KBM-7 (cell line): ENCODE results near the gene FGG.
A peak's percentile ranks its signal among the peaks of the same experiment; 100 is the strongest.

Source experiments
- DNase-seq: peaks from one replicate; pipeline ENCODE4 v3.0.0-alpha.2; 2015
- in situ Hi-C: fragments of 300-500 bp; cut with MboI; formaldehyde crosslinking; loops from 2 replicates; pipeline ENCODE4 v1.14.3; 2020; ENCODE audit warnings: low sequenced_read_pairs, low pct_unique_long_range_greater_than_20kb, mixed read lengths

The FGG gene

GRCh38 chr4:154612472-154613414 is at the start of gene FGG:
FGG (minus strand) TSS chr4:154612656; CDS start chr4:154612609, 47 bp downstream.
- DNase-seq: no peak
- in situ Hi-C loops: loop anchor here (25.0 kb wide), 1 partner anchor 275 kb away; no protein-coding TSS in a partner anchor

GRCh38 chr4:154660052-154660451 is 47.6 kb upstream of the FGG start:
- DNase-seq: no peak
- in situ Hi-C loops: no loop called here

- no peak for DNase-seq
- in situ Hi-C loops: no loop called here
These were observed 46.4 kb upstream of the FGG start for GRCh38 chr4:154658680-154659405.

- in situ Hi-C loops: no loop called here
- no peak for DNase-seq
These were observed 31.0 kb upstream of the FGG start for GRCh38 chr4:154643493-154643892.

DNA sequence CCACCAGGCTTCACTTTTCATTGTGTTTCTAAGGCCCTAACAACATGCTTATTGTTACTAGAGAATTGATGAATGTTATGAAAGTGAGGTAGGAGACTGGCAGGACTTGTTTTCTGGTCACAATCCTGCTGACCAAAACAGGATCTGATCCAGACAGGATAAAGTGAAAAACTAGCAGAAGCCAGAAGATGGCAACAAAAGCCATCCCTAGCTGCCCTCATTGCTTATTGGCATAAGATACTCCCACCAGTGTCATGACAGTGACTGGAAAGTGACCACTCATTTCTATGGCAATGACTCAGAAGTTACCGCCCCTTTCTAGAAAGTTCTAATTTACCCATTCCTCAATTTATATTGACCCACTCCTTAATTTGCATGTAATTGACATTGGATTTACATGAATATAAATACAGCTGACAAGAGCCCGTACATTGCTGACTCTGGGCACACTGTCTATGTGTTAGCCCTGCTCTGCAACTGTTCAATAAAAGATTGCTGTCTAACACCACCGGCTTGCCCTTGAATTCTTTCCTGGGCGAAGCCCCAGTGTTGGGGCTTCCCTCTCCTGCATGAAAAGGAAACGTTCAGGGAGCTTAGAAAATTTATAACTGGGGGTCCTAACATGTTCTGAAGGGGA is 30.0 kb upstream of the FGG start:
- in situ Hi-C loops: no loop called here
- DNase-seq: no peak

- in situ Hi-C loops: no loop called here
- no peak for DNase-seq
These were observed 28.5 kb upstream of the FGG start for GRCh38 chr4:154640999-154641398.

DNA sequence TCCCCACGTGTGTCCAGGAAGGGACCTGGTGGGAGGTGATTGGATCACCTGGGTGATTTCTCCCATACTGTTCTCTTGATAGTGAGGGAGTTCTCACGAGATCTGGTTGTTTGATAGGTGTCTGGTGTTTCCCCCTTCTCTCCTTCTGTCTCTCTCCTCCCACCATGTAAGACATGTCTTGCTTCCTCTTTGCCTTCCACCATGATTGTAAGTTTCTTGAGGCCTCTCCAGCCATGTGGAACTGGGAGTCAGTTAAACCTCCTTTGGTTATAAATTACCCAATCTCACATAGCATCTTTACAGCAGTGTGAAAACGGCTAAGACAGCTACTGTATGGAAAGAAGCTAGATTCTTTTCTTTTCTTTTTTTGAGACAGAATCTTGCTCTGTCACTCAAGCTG is 21.6 kb upstream of the FGG start:
- peak; percentile 14 for DNase-seq
- in situ Hi-C loops: no loop called here

- DNase-seq: no peak
- in situ Hi-C loops: no loop called here
These were observed 19.4 kb upstream of the FGG start for GRCh38 chr4:154631828-154632227.

DNA sequence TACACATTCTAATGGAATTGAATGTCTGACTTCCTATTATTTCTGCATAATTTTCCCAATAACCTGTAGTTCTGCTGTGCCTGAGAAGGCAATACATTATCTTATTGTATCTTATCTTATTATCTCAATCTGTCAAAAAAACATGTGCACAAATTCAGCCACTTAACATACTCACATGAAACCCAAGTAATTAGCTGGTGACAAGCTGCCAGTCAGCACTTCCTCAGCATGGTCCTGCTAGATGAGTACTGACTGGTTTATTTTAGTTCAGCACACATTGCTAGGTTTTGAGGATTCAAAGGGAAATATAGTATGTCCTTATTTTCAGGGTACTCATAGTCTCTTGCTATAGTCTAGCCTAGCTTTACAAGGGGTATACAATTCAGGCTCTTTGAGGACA is 17.9 kb upstream of the FGG start:
- in situ Hi-C loops: no loop called here
- no peak for DNase-seq

GRCh38 chr4:154626793-154627484 is 14.5 kb upstream of the FGG start:
- in situ Hi-C loops: no loop called here
- DNase-seq: peak; percentile 53

GRCh38 chr4:154625971-154626370 is 13.5 kb upstream of the FGG start:
- no peak for DNase-seq
- in situ Hi-C loops: no loop called here

GRCh38 chr4:154623995-154624394 is 11.5 kb upstream of the FGG start:
- in situ Hi-C loops: loop anchor here (25.0 kb wide), 1 partner anchor 287 kb away; no protein-coding TSS in a partner anchor
- no peak for DNase-seq

- in situ Hi-C loops: loop anchor here (25.0 kb wide), 1 partner anchor 286 kb away; no protein-coding TSS in a partner anchor
These were observed 11.0 kb upstream of the FGG start for GRCh38 chr4:154623436-154623835.

DNA sequence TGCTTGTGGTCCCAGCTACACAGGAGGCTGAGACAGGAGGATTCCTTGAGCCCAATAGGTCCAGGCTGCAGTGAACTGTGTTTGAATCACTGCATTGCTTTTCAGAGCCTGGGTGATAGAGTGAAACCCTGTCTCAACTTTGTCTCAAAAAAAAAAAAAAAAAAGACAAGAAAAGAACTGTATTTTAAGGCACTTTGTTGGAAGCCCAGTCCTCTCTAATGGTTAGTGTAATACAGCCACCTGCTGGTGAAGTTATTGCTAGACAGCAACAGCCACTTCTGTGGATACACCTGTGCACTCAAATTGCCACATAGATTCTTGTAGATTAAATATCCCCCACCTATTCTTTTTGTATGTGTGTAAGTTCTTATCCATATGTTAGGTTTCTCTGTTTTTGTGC is 10.1 kb upstream of the FGG start:
- peak; percentile 45 for DNase-seq
- in situ Hi-C loops: loop anchor here (25.0 kb wide), 1 partner anchor 285 kb away; no protein-coding TSS in a partner anchor

More at GRCh38 chr4:154623436-154623835, 11.0 kb upstream of the FGG start:
- no peak for DNase-seq

- in situ Hi-C loops: loop anchor here (25.0 kb wide), 1 partner anchor 283 kb away; no protein-coding TSS in a partner anchor
- no peak for DNase-seq
These were observed 7.7 kb upstream of the FGG start for GRCh38 chr4:154620111-154620510.

GRCh38 chr4:154618708-154619315 is 6.4 kb upstream of the FGG start:
- in situ Hi-C loops: loop anchor here (25.0 kb wide), 1 partner anchor 282 kb away; no protein-coding TSS in a partner anchor
- peak; percentile 70 for DNase-seq

DNA sequence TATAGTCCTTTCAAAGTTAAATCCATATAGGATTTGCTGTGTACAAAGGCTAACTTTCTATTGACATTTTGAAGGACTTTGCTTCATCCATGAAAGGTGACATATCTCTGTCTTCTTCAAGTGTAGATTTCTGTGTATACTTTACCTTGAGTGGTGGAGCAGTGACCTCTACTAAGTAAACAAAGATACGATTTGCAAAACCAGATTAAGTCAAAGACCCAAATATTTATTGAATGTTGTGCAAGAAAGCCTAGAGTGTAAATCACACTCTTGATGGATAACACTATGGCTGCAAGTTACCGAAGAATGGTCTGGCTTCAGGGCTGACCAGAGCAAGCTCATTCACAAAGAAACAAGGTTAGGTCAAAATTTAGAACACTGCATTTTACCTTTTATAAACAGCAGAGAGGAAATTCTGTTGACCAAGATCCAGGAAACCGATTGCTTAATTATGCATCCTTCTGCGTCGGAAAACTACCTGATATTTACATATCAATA is 5.4 kb upstream of the FGG start:
- in situ Hi-C loops: loop anchor here (25.0 kb wide), 1 partner anchor 281 kb away; no protein-coding TSS in a partner anchor

GRCh38 chr4:154616731-154617130 is 4.3 kb upstream of the FGG start:
- in situ Hi-C loops: loop anchor here (25.0 kb wide), 1 partner anchor 279 kb away; no protein-coding TSS in a partner anchor

More for the DNA sequence above, 5.4 kb upstream of the FGG start:
- DNase-seq: no peak

More at GRCh38 chr4:154616731-154617130, 4.3 kb upstream of the FGG start:
- DNase-seq: no peak
